ENCODE data around the gene AP4M1. TPM values are rescaled to one million over a fixed set of nuclear protein-coding genes. Genes with fewer than 3 reads are reported as not detected.

AP4M1 gene
- total RNA-seq, 4 donors from 2014 or later, result 9.1 to 26.6 (median 19.4) TPM

- H3K4me1 ChIP-seq, result peaks cover 13 to 26% of the 10 kb centered on the region in 2 donors
- H3K27ac ChIP-seq, result no peak overlapping the region
- WGBS, 2 donors, result 81 to 84% methylated on average over 4 of the region's 4 CpGs
- H3K9me3 ChIP-seq, result no peaks in the 10 kb centered on the region
- intact Hi-C loops (cut with DNase I), result loop anchor here (5.0 kb wide), 1 partner anchor 32 kb away; no protein-coding TSS in a partner anchor
- H3K27me3 ChIP-seq, result no peaks in the 10 kb centered on the region
- TF ChIP-seq CTCF (IDR thresholded peaks at IDR 0.05) (no peak), POLR2A (IDR thresholded peaks at IDR 0.05) (no peak)
- H3K4me3 ChIP-seq (replicated peaks in 1 of 3), result no peak overlapping the region
- DNase-seq, result no peak
- H3K36me3 ChIP-seq, result no peaks in the 10 kb centered on the region
These were observed 23.1 kb downstream of the AP4M1 start for GRCh38 chr7:100124301-100125230.

- intact Hi-C loops (cut with DNase I), result loop anchor here (5.0 kb wide), 1 partner anchor 34 kb away; no protein-coding TSS in a partner anchor
- no peaks in the 10 kb centered on the region for H3K36me3 ChIP-seq
- H3K4me1 ChIP-seq, result peaks cover 6 to 22% of the 10 kb centered on the region in 2 donors
- TF ChIP-seq POLR2A (IDR thresholded peaks at IDR 0.05) (no peak), CTCF (IDR thresholded peaks at IDR 0.05) (no peak)
- peak overlapping the region; percentile 93 to 100 (median 97) for H3K27ac ChIP-seq
- no peaks in the 10 kb centered on the region for H3K27me3 ChIP-seq
- DNase-seq, result peak; percentile 80 to 84
- H3K9me3 ChIP-seq, result no peaks in the 10 kb centered on the region
- 17 to 19% methylated on average over 29 of the region's 29 CpGs for WGBS, 2 donors
- H3K4me3 ChIP-seq (replicated peaks in 1 of 3), result peak overlapping the region; percentile 86 to 99 (median 93)
These were observed 24.9 kb downstream of the AP4M1 start for GRCh38 chr7:100126239-100126930.

GRCh38 chr7:100126931-100127865 is 25.8 kb downstream of the AP4M1 start, which contains the start of gene MBLAC1:
TSS of gene MBLAC1 (plus strand) at chr7:100126967. CDS start at chr7:100127396, 429 bp downstream.
- Histone ChIP-seq H3K36me3 (no peaks in the 10 kb centered on the region), H3K27me3 (no peaks in the 10 kb centered on the region), H3K9me3 (no peaks in the 10 kb centered on the region), H3K4me1 (peaks cover 6 to 22% of the 10 kb centered on the region in 2 donors), H3K4me3 (replicated peaks in 1 of 3) (peak within 1 kb of the TSS; percentile 86 to 99 (median 93)), H3K27ac (peak within 1 kb of the TSS; percentile 93 to 100 (median 97))
- DNase-seq, result peak; percentile 88 to 89
- intact Hi-C loops (cut with DNase I), result loop anchor here (5.0 kb wide), 1 partner anchor 35 kb away; no protein-coding TSS in a partner anchor
- 1% methylated on average over 28 to 38 of the region's 85 CpGs for WGBS, 2 donors
- TF ChIP-seq CTCF (IDR thresholded peaks at IDR 0.05) (no peak), POLR2A (IDR thresholded peaks at IDR 0.05) (peak in 1 of 2 donors; percentile 54)

GRCh38 chr7:100127866-100128636 is 26.6 kb downstream of the AP4M1 start:
- 8 to 10% methylated on average over 19 to 26 of the region's 37 CpGs for WGBS, 2 donors
- Histone ChIP-seq H3K9me3 (no peaks in the 10 kb centered on the region), H3K27ac (peak overlapping the region; percentile 93 to 100 (median 97)), H3K4me1 (peaks cover 6 to 22% of the 10 kb centered on the region in 2 donors), H3K36me3 (no peaks in the 10 kb centered on the region), H3K4me3 (replicated peaks in 1 of 3) (peak overlapping the region; percentile 86 to 99 (median 93)), H3K27me3 (no peaks in the 10 kb centered on the region)
- no peak for DNase-seq
- TF ChIP-seq CTCF (IDR thresholded peaks at IDR 0.05), result no peak
- no peak for TF ChIP-seq POLR2A (IDR thresholded peaks at IDR 0.05)
- intact Hi-C loops (cut with DNase I), result loop anchor here (5.0 kb wide), 1 partner anchor 36 kb away; no protein-coding TSS in a partner anchor

All from thyroid gland (tissue), 4 donors.